Sigmoid colon (tissue), 7 donors: Measurements from ENCODE around the gene WNT9B. TPM values are rescaled to one million over a fixed set of nuclear protein-coding genes. Genes with fewer than 3 reads are reported as not detected.
A peak's percentile ranks its signal among the peaks of the same experiment; 100 is the strongest.

Experiments
- DNase-seq: peaks from one replicate; pipeline ENCODE4 v3.0.0-alpha.2; 2019
- H3K27ac ChIP-seq, 4 donors: fragments of 200-600 bp; sonication (generic); one replicate each; pipeline ENCODE4 v1.5.1; 2016 to 2019; ENCODE audit warnings: mild to moderate bottlenecking in 1 of 4
- H3K27me3 ChIP-seq, 3 donors: fragments of 200-600 bp; sonication (generic); one replicate each; pipeline ENCODE4 v1.5.1; 2019; ENCODE audit warnings: mild to moderate bottlenecking in 1 of 3
- H3K36me3 ChIP-seq, 4 donors: fragments of 200-600 bp; sonication (generic); one replicate each; pipeline ENCODE4 v1.5.1; 2016 to 2019
- H3K4me1 ChIP-seq, 4 donors: fragments of 200-600 bp; sonication (generic); one replicate each; pipeline ENCODE4 v1.5.1; 2017 to 2019
- H3K4me3 ChIP-seq, 4 donors: fragments of 200-600 bp; sonication (generic); one replicate each; pipeline ENCODE4 v1.5.1; 2017 to 2019; ENCODE audit warnings: mild to moderate bottlenecking in 2 of 4, moderate library complexity in 1 of 4
- H3K9me3 ChIP-seq, 4 donors: fragments of 200-600 bp in 3 of 4; sonication (generic) in 3 of 4; one replicate each; pipeline versions ENCODE4 v1.5.1 to v1.6.1; 2013 to 2019
- CTCF ChIP-seq, 4 experiments: fragments of 450-650 bp in 3 of 4; fragments of 200-600 bp in 1 of 4; IDR thresholded peaks; one replicate each; pipeline ENCODE4 v1.5.1; 2016 to 2019; ENCODE audit warnings: antibody characterized with exemption in 4 of 4, mild to moderate bottlenecking in 3 of 4, moderate library complexity in 2 of 4
- EP300 ChIP-seq, 4 donors: sonication (generic); formaldehyde crosslinking; IDR thresholded peaks; one replicate each; pipeline ENCODE4 v1.6.1; 2017; ENCODE audit warnings: antibody characterized with exemption in 4 of 4
- POLR2A ChIP-seq, 2 donors: fragments of 450-650 bp; IDR thresholded peaks; one replicate each; pipeline ENCODE4 v1.6.1; 2016; ENCODE audit warnings: antibody characterized with exemption in 2 of 2, mild to moderate bottlenecking in 2 of 2, moderate library complexity in 2 of 2
- POLR2AphosphoS5 ChIP-seq, 4 donors: sonication (generic); formaldehyde crosslinking; IDR thresholded peaks; one replicate each; pipeline ENCODE4 v1.6.1; 2017; ENCODE audit warnings: antibody characterized with exemption in 4 of 4
- WGBS, 2 donors: extraction: QIAGEN DNeasy Blood & Tissue Kit; methylation state at CpG; one replicate each; pipeline ENCODE4 v1.1.7; 2013; 5-methylcytosine and 5-hydroxymethylcytosine counted together
- intact Hi-C: fragments of 100-400 bp; cut with DNase I; formaldehyde crosslinking; loops from one replicate; pipeline ENCODE4 v1.15.1; 2023
- polyA plus RNA-seq, 3 donors: library from polyadenylated mRNA; stranded (reverse); fragments of 200-250 nt; gene quantifications; one replicate each; pipeline ENCODE4 v1.2.3, GENCODE V29; 2013
- total RNA-seq, 4 donors: library from RNA; depleted of rRNA; stranded (reverse); fragments of >200 nt; gene quantifications; one replicate each; pipeline ENCODE4 v1.1.0, GENCODE V29; 2016
- donor health status: healthy with polysubstance abuse.
- donor health status: Bipolar disorder and iron deficiency.
- donor health status: healthy.

WNT9B gene
- total and polyA plus RNA-seq, 7 donors = 0.03 TPM; not detected in 6

DNA sequence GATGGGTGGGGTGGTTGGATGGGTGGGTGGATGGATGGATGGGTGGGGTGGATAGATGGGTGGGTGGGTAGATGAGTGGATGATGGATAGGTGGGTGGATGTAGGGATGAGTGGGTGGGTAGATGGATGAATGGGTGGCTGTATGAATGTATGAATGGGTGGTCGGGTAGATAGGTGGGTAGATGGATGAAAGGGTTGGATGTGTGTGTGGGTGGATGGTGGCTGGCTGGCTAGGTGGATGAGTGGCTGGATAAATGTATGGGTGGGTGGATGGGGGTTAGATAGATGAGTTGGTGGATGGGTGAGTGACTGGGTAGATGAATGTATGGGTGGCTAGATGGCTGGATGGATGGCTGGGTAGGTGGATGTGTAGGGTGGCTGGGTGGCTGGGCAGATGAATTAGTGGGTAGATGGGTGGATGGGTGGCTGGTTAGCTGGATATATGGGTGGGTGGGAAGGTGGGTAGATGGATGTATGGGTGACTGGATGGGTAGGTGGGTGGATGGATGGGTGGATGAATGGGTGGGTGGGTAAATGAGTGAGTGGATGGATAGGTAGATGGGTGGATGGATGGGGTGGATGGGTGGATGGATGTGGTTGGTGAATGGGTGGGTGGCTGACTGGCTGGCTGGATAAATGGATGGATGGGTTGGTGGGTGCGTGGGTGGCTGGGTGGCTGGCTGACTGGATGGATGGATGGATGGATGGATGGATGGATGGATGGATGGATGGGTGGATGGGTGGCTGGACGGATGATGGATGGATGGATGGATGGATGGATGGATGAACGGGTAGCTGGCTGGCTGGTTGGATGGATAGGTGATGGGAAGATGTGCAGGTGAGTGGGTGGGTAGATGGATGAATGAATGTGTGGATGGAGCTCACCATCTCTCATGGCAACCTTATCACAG lies 52.6 kb downstream of the WNT9B start:
- no peak overlapping the region for H3K4me3 ChIP-seq
- TF ChIP-seq POLR2A (IDR thresholded peaks at IDR 0.05) (no peak), EP300 (IDR thresholded peaks at IDR 0.05) (no peak), POLR2AphosphoS5 (IDR thresholded peaks at IDR 0.05) (no peak)
- H3K36me3 ChIP-seq = no peaks in the 10 kb centered on the region
- WGBS, 2 donors = 92 to 93% methylated on average over 4 of the region's 4 CpGs
- no peak overlapping the region for H3K27ac ChIP-seq
- H3K27me3 ChIP-seq = peaks cover 0 to 10% (median 0%) of the 10 kb centered on the region in 3 donors
- H3K4me1 ChIP-seq = no peaks in the 10 kb centered on the region
- peak; percentile 45 for DNase-seq
- no peaks in the 10 kb centered on the region for H3K9me3 ChIP-seq
- intact Hi-C loops = no loop called here

- Histone ChIP-seq H3K27ac (no peak overlapping the region), H3K36me3 (no peaks in the 10 kb centered on the region), H3K27me3 (peaks cover 0 to 6% (median 0%) of the 10 kb centered on the region in 3 donors), H3K9me3 (no peaks in the 10 kb centered on the region), H3K4me3 (no peak overlapping the region), H3K4me1 (no peaks in the 10 kb centered on the region)
- TF ChIP-seq EP300 (IDR thresholded peaks at IDR 0.05) (no peak), CTCF (IDR thresholded peaks at IDR 0.05) (no peak), POLR2A (IDR thresholded peaks at IDR 0.05) (no peak), POLR2AphosphoS5 (IDR thresholded peaks at IDR 0.05) (no peak)
- no peak for DNase-seq
- 73 to 74% methylated on average over 14 of the region's 14 CpGs for WGBS, 2 donors
- intact Hi-C loops = no loop called here
These were observed 56.8 kb downstream of the WNT9B start for GRCh38 chr17:46908068-46908737.

GRCh38 chr17:46910179-46910927 lies 59.0 kb downstream of the WNT9B start:
- Histone ChIP-seq H3K9me3 (no peaks in the 10 kb centered on the region), H3K27ac (no peak overlapping the region), H3K36me3 (no peaks in the 10 kb centered on the region), H3K27me3 (peaks cover 0 to 3% (median 0%) of the 10 kb centered on the region in 3 donors), H3K4me1 (no peaks in the 10 kb centered on the region), H3K4me3 (no peak overlapping the region)
- no peak for TF ChIP-seq CTCF (IDR thresholded peaks at IDR 0.05)
- no peak for TF ChIP-seq POLR2A (IDR thresholded peaks at IDR 0.05)
- no peak for TF ChIP-seq POLR2AphosphoS5 (IDR thresholded peaks at IDR 0.05)
- TF ChIP-seq EP300 (IDR thresholded peaks at IDR 0.05) = no peak
- 44 to 76% methylated on average over 10 of the region's 10 CpGs for WGBS, 2 donors
- intact Hi-C loops = no loop called here
- no peak for DNase-seq

DNA sequence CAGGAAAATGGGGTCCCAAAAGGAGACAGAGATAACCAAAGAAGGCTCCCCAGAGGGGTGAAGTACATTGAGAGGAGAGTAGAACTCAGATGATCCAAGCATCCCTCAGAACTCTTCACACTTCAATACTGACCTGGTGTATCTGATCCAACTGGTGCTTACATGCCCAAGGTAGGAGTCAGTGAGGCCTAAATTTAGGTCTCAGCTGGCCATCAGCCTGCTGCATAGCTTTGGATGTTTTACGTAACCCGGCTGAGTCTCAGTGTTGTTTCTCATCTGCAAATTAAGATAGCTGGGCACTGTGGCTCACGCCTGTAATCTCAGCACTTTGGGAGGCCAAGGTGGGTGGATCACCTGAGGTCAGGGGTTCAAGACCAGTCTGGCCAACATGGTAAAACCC lies 59.9 kb downstream of the WNT9B start:
- intact Hi-C loops = no loop called here

More for the DNA sequence above, 59.9 kb downstream of the WNT9B start:
- 88 to 95% methylated on average over 3 of the region's 3 CpGs for WGBS, 2 donors
- DNase-seq = no peak
- no peaks in the 10 kb centered on the region for H3K9me3 ChIP-seq
- no peak for TF ChIP-seq POLR2AphosphoS5 (IDR thresholded peaks at IDR 0.05)
- TF ChIP-seq POLR2A (IDR thresholded peaks at IDR 0.05) = no peak
- TF ChIP-seq EP300 (IDR thresholded peaks at IDR 0.05) = no peak
- TF ChIP-seq CTCF (IDR thresholded peaks at IDR 0.05) = no peak
- no peaks in the 10 kb centered on the region for H3K4me1 ChIP-seq
- H3K27me3 ChIP-seq = peaks cover 0 to 3% (median 0%) of the 10 kb centered on the region in 3 donors
- H3K4me3 ChIP-seq = no peak overlapping the region
- H3K36me3 ChIP-seq = no peaks in the 10 kb centered on the region
- no peak overlapping the region for H3K27ac ChIP-seq
